ENCODE results near the gene LYPD3.
"Not testable (repeated sequence)": the region's sequence is repeated elsewhere in the genome, so short reads cannot be mapped to it uniquely, and the experiment has no call there.

LYPD3 gene

GRCh38 chr19:43439032-43439708 lies 26.2 kb downstream of the LYPD3 start:
- no peak for DNase-seq (ENCODE audit: low read depth)
- no peak overlapping the region for H3K4me3 ChIP-seq (ENCODE audit: low read depth, low read length)

GRCh38 chr19:43438291-43439031 lies 26.9 kb downstream of the LYPD3 start:
- DNase-seq (ENCODE audit: low read depth) = peak; percentile 23
- no peak overlapping the region for H3K4me3 ChIP-seq (ENCODE audit: low read depth, low read length)

GRCh38 chr19:43437712-43438111 lies 27.7 kb downstream of the LYPD3 start:
- no peak overlapping the region for H3K4me3 ChIP-seq (ENCODE audit: low read depth, low read length)
- no peak for DNase-seq (ENCODE audit: low read depth)

- not testable (repeated sequence) for DNase-seq (ENCODE audit: low read depth); H3K4me3 ChIP-seq (ENCODE audit: low read depth, low read length)
These were observed 28.1 kb downstream of the LYPD3 start for GRCh38 chr19:43437284-43437683.

- DNase-seq (ENCODE audit: low read depth) = no peak
- no peak overlapping the region for H3K4me3 ChIP-seq (ENCODE audit: low read depth, low read length)
These were observed 29.6 kb downstream of the LYPD3 start for GRCh38 chr19:43435775-43436174.

GRCh38 chr19:43433689-43434088 lies 31.7 kb downstream of the LYPD3 start:
- H3K4me3 ChIP-seq (ENCODE audit: low read depth, low read length) = no peak overlapping the region
- DNase-seq (ENCODE audit: low read depth) = no peak

GRCh38 chr19:43433358-43433673 lies 32.1 kb downstream of the LYPD3 start:
- H3K4me3 ChIP-seq (ENCODE audit: low read depth, low read length) = no peak overlapping the region
- no peak for DNase-seq (ENCODE audit: low read depth)

- DNase-seq (ENCODE audit: low read depth) = no peak
- no peak overlapping the region for H3K4me3 ChIP-seq (ENCODE audit: low read depth, low read length)
These were observed 34.4 kb downstream of the LYPD3 start for GRCh38 chr19:43430976-43431375.

GRCh38 chr19:43430142-43430710 lies 35.2 kb downstream of the LYPD3 start:
- no peak for DNase-seq (ENCODE audit: low read depth)

GRCh38 chr19:43429395-43429794 lies 36.0 kb downstream of the LYPD3 start:
- H3K4me3 ChIP-seq (ENCODE audit: low read depth, low read length) = no peak overlapping the region
- DNase-seq (ENCODE audit: low read depth) = no peak

More at GRCh38 chr19:43430142-43430710, 35.2 kb downstream of the LYPD3 start:
- H3K4me3 ChIP-seq (ENCODE audit: low read depth, low read length) = no peak overlapping the region

GRCh38 chr19:43425567-43426392 lies 39.6 kb downstream of the LYPD3 start:
- H3K4me3 ChIP-seq (ENCODE audit: low read depth, low read length) = no peak overlapping the region
- no peak for DNase-seq (ENCODE audit: low read depth)

- H3K4me3 ChIP-seq (ENCODE audit: low read depth, low read length) = no peak overlapping the region
- DNase-seq (ENCODE audit: low read depth) = no peak
These were observed 41.6 kb downstream of the LYPD3 start for GRCh38 chr19:43423779-43424178.

- no peak overlapping the region for H3K4me3 ChIP-seq (ENCODE audit: low read depth, low read length)
- no peak for DNase-seq (ENCODE audit: low read depth)
These were observed 42.7 kb downstream of the LYPD3 start for GRCh38 chr19:43422689-43423066.

GRCh38 chr19:43422000-43422688 lies 43.3 kb downstream of the LYPD3 start:
- H3K4me3 ChIP-seq (ENCODE audit: low read depth, low read length) = no peak overlapping the region
- no peak for DNase-seq (ENCODE audit: low read depth)

GRCh38 chr19:43420954-43421353 lies 44.5 kb downstream of the LYPD3 start:
- H3K4me3 ChIP-seq (ENCODE audit: low read depth, low read length) = no peak overlapping the region

GRCh38 chr19:43416951-43417623 lies 48.3 kb downstream of the LYPD3 start:
- no peak for DNase-seq (ENCODE audit: low read depth)
- H3K4me3 ChIP-seq (ENCODE audit: low read depth, low read length) = no peak overlapping the region

More at GRCh38 chr19:43420954-43421353, 44.5 kb downstream of the LYPD3 start:
- DNase-seq (ENCODE audit: low read depth) = no peak

GRCh38 chr19:43414554-43414953 lies 50.9 kb downstream of the LYPD3 start, which contains the start of gene TEX101:
Gene TEX101 (plus strand): TSS chr19:43414890. CDS start chr19:43415920, 1,030 bp downstream.
- no peak for DNase-seq (ENCODE audit: low read depth)
- no peak within 1 kb of the TSS for H3K4me3 ChIP-seq (ENCODE audit: low read depth, low read length)

- H3K4me3 ChIP-seq (ENCODE audit: low read depth, low read length) = no peak overlapping the region
- DNase-seq (ENCODE audit: low read depth) = no peak
These were observed 53.0 kb downstream of the LYPD3 start for GRCh38 chr19:43412441-43412840.
